NCI-H146 (cell line): ENCODE results near the gene FDPS.
"Not testable (repeated sequence)": the region's sequence is repeated elsewhere in the genome, so short reads cannot be mapped to it uniquely, and the experiment has no call there.

Experiments used
- DNase-seq: peaks from one replicate; lab custom pipeline; 2025; lab: John Stamatoyannopoulos, UW

The FDPS gene

GRCh38 chr1:155320252-155320651, 11.6 kb downstream of the FDPS start:
- DNase-seq = no peak

GRCh38 chr1:155320661-155321617, 12.3 kb downstream of the FDPS start, which contains the start of gene RUSC1:
Gene RUSC1 (plus strand): TSS chr1:155320894. CDS start chr1:155321774, 880 bp downstream.
- peak; percentile 58 for DNase-seq

- DNase-seq = peak; percentile 40
Observed at GRCh38 chr1:155321639-155322503, 13.2 kb downstream of the FDPS start.

GRCh38 chr1:155322571-155322952, 13.9 kb downstream of the FDPS start:
- DNase-seq = peak; percentile 44

- DNase-seq = peak; percentile 94
Observed at GRCh38 chr1:155322953-155323728, 14.5 kb downstream of the FDPS start.

GRCh38 chr1:155323729-155324036, 15.0 kb downstream of the FDPS start:
- DNase-seq = peak; percentile 84

GRCh38 chr1:155324037-155324716, 15.5 kb downstream of the FDPS start:
- peak; percentile 95 for DNase-seq

GRCh38 chr1:155324717-155325602, 16.3 kb downstream of the FDPS start:
- peak; percentile 74 for DNase-seq

GRCh38 chr1:155325603-155325893, 16.9 kb downstream of the FDPS start:
- no peak for DNase-seq

- DNase-seq = no peak
Observed at GRCh38 chr1:155326020-155326526, 17.4 kb downstream of the FDPS start.

- DNase-seq = no peak
Observed at GRCh38 chr1:155326631-155327037, 18.0 kb downstream of the FDPS start.

GRCh38 chr1:155327981-155328380, 19.3 kb downstream of the FDPS start:
- no peak for DNase-seq

- DNase-seq = not testable (repeated sequence)
Observed at GRCh38 chr1:155328856-155329255, 20.2 kb downstream of the FDPS start.

- no peak for DNase-seq
Observed at GRCh38 chr1:155329980-155330598, 21.4 kb downstream of the FDPS start.

- no peak for DNase-seq
Observed at GRCh38 chr1:155334962-155335361, 26.3 kb downstream of the FDPS start.

GRCh38 chr1:155339515-155340097, 30.9 kb downstream of the FDPS start:
- no peak for DNase-seq

GRCh38 chr1:155342842-155343241, 34.2 kb downstream of the FDPS start:
- no peak for DNase-seq

- no peak for DNase-seq
Observed at GRCh38 chr1:155352631-155353030, 44.0 kb downstream of the FDPS start.

- DNase-seq = no peak
Observed at GRCh38 chr1:155360051-155360450, 51.4 kb downstream of the FDPS start.
